ENCODE results near the gene TMEM126A.
"Not testable (repeated sequence)": the region's sequence is repeated elsewhere in the genome, so short reads cannot be mapped to it uniquely, and the experiment has no call there.

The TMEM126A gene

DNA sequence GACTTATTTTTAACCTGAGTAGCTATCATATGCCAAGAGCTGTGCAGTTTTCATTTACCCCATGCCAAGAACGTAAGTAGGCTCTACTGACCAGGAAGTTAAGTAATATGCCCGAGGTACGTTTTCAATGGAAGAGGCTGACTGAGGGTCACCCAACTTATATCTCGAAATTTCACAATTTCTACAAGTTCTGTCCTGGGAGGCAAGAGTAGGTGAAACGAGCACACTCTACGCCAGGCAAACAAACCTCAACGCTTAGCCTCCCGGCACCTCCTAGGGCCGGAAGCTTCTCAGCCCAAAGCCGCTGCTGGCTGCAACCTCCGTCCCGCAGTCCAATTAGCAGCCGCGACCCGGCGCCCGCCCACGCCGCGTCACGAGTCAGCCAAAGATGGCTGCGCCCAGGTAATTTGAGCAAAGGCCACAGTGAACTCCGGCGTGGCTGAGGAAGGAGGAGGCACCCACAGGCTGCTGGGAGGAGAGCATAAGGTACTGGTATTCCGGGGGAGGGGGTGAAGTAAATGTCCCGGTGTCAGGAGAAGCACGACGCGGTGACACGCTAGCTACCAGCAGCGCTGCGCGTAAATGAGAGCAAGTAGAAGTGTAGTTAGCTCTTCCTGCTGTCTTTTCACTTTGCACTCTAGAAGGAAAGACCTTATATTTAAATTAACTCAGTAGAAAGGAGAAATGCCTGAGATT, at the start of gene TMEM126A:
Gene TMEM126A (plus strand): TSS at position 364 of the 696 bp plus-strand sequence. CDS start 2,289 bp downstream, outside the sequence.
- peak; percentile 72 for DNase-seq

GRCh38 chr11:85599083-85599482, 48.7 kb upstream of the TMEM126A start:
- DNase-seq, result no peak

DNA sequence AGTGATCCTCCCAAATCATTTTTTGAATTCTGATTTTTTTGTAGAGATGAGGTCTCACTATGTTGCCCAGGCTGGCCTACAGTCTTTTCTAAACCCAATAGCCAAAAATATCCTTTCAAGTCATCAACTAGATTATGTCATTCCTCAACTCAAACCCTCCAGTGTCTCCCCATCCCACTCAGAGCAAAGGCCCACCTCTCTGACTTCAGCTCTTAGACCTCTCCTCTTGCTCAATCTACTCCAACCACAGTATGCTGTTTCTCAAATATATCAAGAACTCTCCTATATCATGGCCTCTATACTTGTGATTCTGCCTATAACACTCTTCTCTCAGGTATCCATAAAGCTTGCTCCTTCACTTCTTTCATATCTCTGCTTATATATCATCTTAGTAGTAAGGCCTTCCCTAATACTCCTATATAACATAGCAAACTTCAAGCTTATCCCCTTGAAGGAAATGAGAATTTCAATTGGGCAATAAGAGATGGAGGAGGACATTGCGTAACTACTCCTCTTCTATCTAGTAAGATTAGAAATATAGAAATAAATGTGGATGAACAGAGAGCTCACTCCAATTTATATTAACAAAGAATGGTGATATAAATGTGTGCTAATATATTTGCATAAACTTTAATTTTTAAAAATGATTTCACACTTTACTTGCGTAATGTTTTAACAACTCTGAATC, 45.1 kb upstream of the TMEM126A start:
- DNase-seq, result no peak

DNA sequence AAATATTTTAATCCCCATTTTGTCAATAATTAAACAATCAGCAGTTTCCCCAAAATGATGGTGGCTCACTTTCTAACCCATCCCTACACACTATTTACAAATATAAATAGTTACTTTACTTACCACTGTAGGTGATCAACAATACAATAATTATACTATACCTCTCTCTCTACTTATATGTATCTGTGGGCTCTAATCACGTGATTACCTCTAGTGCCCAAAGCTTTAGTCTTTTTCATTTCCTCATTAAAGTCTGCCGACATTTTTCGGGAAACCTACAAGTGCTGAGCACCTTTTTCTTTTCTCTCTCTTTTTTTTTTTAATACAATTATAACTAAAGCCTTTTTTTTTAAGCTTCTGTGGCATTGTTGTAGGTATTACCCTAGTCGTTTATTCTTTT, 44.5 kb upstream of the TMEM126A start:
- DNase-seq, result no peak

DNA sequence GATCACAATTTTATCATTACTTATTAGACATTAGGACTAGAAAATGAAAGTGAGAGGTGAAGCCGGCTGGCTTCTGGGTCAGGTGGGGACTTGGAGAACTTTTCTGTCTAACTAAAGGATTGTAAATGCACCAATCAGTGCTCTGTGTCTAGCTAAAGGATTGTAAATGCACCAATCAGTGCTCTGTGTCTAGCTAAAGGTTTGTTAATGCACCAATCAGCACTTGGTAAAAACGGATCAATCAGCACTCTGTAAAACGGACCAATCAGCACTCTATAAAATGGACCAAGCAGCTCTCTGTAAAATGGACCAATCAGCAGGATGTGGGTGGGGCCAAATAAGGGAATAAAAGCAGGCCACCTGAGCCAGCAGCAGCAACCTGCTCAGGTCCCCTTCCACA, 41.5 kb upstream of the TMEM126A start:
- not testable (repeated sequence) for DNase-seq

- not testable (repeated sequence) for DNase-seq
These were observed 39.1 kb upstream of the TMEM126A start for GRCh38 chr11:85608621-85609020.

DNA sequence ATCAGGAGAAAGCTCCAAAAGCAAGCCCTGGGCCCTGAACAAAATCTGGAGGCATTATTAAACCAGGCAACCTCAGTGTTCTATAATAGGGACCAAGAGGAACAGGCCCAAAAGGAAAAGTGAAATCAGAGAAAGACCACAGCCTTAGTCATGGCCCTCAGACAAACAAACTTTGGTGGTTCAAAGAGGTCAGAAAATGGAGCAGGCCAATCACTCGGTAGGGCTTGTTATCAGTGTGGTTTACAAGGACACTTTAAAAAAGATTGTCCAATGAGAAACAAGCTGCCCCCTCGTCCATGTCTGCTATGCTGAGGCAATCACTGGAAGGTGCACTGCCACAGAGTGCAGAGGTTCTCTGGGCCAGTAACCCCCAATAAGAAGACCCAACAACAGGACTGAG, 38.5 kb upstream of the TMEM126A start:
- DNase-seq, result not testable (repeated sequence)

GRCh38 chr11:85611643-85612042, 36.1 kb upstream of the TMEM126A start:
- not testable (repeated sequence) for DNase-seq

DNA sequence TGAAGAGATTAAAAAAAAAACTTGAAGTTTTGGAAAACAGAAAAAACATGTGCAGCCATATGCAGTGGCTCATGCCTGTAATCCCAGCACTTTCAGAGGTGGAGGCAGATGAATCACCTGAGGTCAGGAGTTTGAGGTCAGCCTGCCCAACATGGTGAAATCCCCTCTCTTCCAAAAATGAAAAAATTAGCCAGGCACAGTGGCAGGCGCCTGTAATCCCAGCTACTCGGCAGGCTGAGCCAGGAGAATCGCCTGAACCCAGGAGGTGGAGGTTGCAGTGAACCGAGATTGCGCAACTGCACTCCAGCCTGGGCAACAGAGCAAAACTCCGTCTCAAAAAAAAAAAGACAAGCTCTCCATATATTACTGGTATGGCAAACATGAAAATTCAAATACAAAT, 28.3 kb upstream of the TMEM126A start:
- no peak for DNase-seq

GRCh38 chr11:85620256-85620655, 27.5 kb upstream of the TMEM126A start:
- no peak for DNase-seq

GRCh38 chr11:85626496-85626895, 21.3 kb upstream of the TMEM126A start:
- DNase-seq, result peak; percentile 38

GRCh38 chr11:85627332-85627997, 20.3 kb upstream of the TMEM126A start, which contains the start of gene DLG2:
TSS of gene DLG2 (minus strand) at chr11:85627344.
- DNase-seq, result no peak

GRCh38 chr11:85627998-85628770, 19.6 kb upstream of the TMEM126A start, which contains the start of gene TMEM126B:
TSS of gene TMEM126B (plus strand) at chr11:85628593. CDS start at chr11:85628608, 15 bp downstream.
- peak; percentile 92 for DNase-seq

GRCh38 chr11:85628771-85629341, 18.9 kb upstream of the TMEM126A start:
- DNase-seq, result peak; percentile 53

DNA sequence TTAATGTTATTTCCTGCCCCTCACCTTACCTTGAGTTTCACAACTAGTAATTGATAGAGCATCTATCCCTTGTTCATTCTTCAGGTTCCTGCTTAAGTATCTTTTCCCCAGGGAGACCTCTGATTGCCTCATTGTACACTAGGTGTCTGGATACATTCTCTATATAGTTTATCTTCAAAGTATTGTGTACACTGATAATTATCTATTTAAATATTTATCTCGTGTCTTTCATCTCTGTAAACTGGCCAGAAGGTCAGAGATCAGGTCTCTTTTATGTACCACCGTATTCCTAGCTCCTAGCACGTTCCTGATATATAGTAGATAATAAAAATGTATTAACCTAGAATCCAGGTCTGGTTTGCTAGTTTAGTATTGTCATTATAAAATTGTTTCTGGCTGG, 13.0 kb upstream of the TMEM126A start:
- DNase-seq, result no peak

DNA sequence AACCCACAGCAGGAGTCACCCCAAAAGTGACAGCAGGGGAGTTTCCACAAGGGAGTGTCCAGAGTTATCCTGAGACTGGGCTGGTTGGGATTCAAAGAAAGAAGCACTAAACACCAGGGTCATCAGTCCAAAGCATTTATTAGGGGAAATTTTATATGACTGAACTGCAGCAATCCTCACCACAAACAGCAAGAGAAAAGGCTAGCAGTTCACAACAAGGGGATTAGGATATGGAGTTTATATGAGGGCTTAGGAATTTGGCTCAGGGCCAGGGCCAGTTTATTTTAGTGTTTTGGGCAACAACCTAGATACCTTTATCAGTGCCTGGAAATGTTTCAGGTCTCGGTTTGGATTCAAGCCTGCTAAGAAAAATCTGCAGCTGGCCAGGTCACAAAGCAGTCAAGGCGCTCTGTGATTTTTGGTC, 4.6 kb upstream of the TMEM126A start:
- DNase-seq, result no peak

DNA sequence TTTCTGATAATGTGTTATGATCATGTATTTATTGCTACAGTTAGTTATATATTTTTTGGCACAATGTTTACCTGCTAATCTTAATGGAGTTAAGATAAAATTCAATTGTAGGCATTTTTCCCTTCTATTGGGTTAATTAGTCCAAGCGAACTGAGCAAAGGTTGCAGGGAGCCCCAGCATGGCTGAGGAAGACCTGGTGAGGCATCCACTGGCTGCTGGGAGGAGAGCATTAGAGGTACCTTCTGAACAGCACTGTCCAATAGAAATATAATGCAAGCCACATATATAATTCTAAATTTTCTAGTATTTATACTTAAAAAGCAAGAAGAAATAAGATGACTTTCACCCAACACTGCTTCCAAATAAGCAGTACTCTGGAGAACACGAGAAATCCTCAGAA, 689 bp upstream of the TMEM126A start:
- no peak for DNase-seq

- DNase-seq, result no peak
These were observed 3.4 kb downstream of the TMEM126A start for GRCh38 chr11:85651118-85651517.

DNA sequence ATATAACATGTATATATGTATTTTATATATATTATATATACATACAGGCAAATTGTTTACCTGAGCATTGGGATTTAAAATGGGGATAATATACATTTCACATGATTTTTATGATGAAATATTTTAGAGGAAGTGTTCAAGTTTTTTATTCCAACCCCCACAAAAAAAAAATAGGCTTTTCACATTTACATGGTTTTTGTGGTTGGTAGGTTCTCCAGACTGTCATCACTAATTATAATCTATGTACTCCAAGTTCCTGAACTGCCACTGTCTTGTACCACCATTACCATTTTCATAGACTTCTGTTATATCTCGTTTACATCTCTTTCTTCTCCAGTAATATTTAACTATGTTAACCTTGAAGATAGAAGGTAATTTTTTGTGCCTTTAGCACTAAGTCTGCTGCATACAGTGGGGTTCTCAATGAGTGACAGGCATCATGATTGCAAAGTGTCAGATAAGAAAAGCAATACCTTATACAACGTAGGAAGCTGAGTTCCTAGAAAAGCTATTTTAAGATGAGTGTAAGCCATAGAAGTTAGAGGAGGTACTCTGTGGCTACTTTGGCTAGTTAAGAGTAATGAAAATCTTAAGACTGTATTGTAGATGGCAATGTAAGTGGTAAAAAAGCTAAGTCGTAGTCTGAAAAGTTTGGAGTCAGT, 5.2 kb downstream of the TMEM126A start:
- DNase-seq, result no peak

GRCh38 chr11:85654343-85654742, 6.6 kb downstream of the TMEM126A start:
- not testable (repeated sequence) for DNase-seq

GRCh38 chr11:85656777-85657176, 9.0 kb downstream of the TMEM126A start:
- DNase-seq, result no peak

- DNase-seq, result no peak
These were observed 10.4 kb downstream of the TMEM126A start for GRCh38 chr11:85658180-85658579.

Data from NCI-H2029 treated with DMSO at 0.1 percent for 48 hours (cell line).